Neural progenitor cell (in vitro differentiated cells): ENCODE measurements around the gene SMIM3.

Source experiments
- CTCF ChIP-seq: fragments of 200-600 bp; sonication (generic); IDR thresholded peaks from 2 replicates; pipeline ENCODE4 v1.5.1; 2017; ENCODE audit warnings: antibody characterized with exemption, mild to moderate bottlenecking
- EZH2 ChIP-seq: fragments of 200-600 bp; sonication (generic); IDR thresholded peaks from 2 replicates; pipeline ENCODE4 v1.6.1; 2017; ENCODE audit warnings: antibody characterized with exemption, mild to moderate bottlenecking, moderate library complexity

- TF ChIP-seq CTCF (no peak), EZH2 (no peak)
These were observed 872 bp upstream of the SMIM3 start for GRCh38 chr5:150777685-150778084.
